HG03460 (cell line): ENCODE data around the gene DYRK1B.
A peak's percentile ranks its signal among the peaks of the same experiment; 100 is the strongest.

Experiments used
- ATAC-seq: cut with Tn5 transposase; IDR thresholded peaks from one replicate; pipeline ENCODE4 v1.9.1; 2021; ENCODE audit not compliant: unreplicated experiment

The DYRK1B gene

DNA sequence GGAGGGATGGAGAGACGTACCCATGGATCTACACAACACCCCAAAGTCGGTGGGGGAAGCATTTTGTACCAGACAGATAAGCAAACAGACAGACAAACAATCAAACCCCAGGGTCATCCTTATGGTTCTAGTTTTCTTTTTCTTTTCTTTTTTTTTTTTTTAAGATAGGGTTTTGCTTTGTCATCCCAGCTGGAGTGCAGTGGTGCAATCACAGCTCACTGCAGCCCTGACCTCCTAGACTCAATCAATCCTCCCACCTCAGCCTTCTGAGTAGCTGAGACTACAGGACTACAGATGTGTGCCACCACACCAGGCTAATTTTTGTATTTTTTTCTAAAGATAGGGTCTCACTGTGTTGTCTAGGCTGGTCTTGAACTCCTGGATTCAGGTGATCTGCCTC is 30.2 kb upstream of the DYRK1B start:
- ATAC-seq, result no peak

- no peak for ATAC-seq
These were observed 24.6 kb upstream of the DYRK1B start for GRCh38 chr19:39858541-39858940.

DNA sequence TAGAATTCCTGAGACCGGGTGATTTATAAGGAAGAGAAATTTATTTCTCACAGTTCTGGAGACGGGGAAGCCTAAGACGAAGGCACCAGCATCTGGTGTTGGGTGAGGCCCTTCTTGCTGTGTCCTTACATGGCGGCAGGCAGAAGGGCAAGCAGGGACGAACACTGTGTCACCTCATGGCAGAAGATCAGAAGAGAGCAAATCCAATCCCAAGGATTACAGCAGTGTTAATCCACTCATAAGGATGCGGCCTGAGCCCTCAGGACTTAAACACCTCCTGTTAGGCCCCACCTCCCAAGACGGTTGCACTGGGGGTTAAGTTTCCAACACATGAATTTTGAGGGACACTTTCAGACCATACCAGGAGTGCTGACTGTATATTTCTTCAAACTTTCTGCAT is 18.9 kb upstream of the DYRK1B start:
- no peak for ATAC-seq

- no peak for ATAC-seq
These were observed 16.9 kb upstream of the DYRK1B start for GRCh38 chr19:39850892-39851291.

DNA sequence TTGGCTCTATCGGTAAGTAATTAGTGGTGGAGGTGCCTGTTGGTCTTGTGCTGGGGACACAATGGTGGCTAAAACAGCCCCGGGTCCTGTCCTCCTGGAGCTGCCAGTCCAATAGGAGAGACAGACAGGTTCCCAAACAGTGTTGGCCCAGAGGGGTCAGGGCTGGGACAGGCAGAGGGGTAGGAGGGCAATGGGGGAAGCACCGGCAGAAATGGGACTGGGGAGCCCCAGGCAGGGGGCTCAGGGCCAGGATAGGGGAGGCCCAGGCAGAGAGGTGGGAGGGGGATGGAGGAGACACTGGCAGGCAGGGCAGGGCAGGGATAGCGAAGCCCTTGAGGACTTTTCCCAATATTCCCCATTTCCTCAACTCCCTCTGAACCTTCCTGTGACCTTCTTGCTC is 14.4 kb upstream of the DYRK1B start:
- no peak for ATAC-seq

GRCh38 chr19:39847525-39847924 is 13.6 kb upstream of the DYRK1B start:
- no peak for ATAC-seq

DNA sequence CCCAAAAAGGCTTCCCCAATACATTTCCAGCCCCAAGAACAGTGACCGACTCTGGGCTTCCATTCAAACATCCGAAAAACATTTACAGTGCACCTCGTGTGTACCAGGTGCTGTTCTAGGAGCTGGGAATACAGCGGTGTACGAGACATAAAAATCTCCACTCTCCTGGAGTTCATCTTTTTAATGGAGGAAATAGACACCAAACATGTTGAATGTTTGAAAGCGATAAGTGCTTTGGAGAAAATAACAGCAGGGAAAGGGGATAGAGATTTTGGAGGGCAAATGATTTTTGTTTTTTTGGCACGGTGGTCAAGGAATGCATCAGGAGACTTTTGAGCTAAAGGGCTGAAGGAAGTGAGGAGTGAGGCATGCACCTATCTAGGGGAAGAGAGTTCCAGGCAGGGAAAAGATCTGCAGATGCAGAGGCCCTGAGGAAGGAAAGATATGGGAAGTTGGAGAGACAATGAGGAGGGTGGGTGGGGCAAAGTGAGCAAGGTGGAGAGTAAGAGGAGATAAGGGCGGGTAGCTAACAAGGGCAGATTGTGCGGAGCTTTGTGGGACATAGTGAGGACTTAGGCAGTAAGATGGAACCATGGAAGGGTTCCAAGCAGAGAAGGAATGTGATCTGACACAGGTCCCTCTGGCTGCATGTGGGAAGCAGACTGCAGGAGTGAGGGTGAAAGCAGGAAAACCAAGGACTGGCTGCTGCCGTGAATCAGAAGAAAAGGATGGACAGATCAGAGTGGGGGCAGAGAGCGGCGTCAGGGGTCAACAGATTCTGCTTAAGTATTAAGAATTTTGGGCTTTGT is 12.9 kb upstream of the DYRK1B start:
- no peak for ATAC-seq

DNA sequence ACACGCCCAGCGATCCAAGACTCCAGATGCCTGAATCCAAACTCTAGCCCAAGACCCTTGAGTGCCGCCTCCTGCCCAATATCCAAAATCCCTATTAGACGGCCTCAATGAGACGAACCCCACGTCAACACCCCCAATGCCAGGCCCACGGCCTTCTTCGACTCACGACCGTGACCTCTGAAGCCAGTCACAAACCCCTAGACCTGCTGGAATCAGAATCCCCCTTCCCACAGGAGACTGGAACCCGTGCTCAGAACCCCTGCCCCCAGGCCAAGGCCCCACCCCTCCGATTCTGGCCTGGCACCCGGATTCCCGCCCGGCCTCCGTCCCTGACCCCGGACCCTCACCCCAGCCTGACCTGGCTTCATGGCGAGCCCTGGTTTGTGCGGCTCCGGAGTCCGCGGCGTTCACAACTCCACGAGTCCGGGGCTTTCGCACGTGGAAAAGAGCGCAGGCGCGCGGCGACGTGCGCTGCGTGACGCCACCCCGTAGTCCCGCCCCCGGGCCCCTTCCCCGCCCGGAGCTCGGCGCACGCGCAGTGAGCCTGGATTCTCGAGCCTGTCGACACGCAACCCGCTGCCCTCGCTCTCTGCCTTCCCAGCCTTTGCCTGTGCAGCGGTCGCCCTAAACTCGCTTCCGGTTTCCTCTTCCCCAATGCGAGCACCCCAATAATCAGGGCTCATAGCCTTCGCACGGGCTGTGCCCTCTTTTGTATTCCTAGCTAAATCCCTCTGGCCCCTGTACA is 12.1 kb upstream of the DYRK1B start, which contains the start of gene FBL:
TSS of gene FBL (minus strand) at position 447 of the 745 bp plus-strand sequence. CDS start at position 368, 79 bp downstream.
- peak; percentile 74 for ATAC-seq

- ATAC-seq, result no peak
These were observed 11.6 kb upstream of the DYRK1B start for GRCh38 chr19:39845584-39845932.

GRCh38 chr19:39845172-39845571 is 11.2 kb upstream of the DYRK1B start:
- ATAC-seq, result no peak

- no peak for ATAC-seq
These were observed 10.2 kb upstream of the DYRK1B start for GRCh38 chr19:39843919-39844793.

DNA sequence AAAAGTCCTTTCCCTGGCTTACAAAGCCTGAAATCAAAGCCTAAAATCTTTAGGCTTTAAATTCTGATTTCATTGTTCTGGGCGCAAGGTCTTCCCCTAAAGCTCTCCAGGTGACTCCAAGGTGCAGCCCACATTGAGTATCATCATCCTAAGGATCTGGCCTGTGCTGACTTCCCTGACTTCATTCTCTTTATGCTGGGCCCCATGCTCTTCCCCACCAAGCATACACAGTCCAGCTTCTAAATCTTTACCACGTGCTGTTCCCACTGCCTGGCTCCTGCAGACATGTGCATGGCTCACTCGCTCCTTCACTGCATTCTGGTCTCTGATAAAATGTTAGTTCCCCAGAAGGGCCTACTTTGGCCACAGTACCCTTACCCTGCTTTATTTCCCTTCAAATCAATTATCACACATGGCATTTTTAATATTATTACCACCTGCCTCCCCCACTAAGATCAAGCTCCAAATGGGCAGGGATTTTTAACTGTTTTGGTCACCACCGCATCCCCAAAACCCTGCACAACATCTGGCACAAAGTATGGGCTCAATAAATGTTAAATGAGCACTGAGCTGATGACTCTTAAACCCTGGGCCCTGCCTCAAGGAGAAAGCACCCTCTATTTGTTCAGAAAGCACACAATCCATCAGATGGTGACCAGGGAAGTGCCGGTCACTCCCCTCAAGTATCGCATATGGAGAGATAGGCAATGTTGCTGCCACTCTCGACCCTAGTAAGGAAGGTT is 8.9 kb upstream of the DYRK1B start:
- ATAC-seq, result no peak

DNA sequence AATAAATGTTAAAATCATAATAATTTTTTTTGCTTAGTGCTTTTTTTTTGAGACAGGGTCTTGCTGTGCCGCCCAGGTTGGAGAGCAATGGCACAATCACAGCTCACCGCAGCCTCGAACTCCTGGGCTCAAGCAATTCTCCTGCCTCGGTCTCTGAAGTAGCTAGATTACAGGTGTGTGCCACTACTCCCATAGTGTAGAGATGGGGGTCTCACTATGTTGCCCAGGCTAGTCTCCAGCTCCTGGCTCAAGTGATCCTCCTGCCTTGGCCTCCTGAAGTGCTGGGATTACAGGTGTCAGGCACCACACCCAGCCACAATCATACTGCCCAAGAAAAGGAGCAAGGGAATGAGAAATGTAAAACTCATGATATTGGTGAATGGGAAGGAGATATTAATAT is 7.1 kb upstream of the DYRK1B start:
- ATAC-seq, result no peak

- ATAC-seq, result no peak
These were observed 6.5 kb upstream of the DYRK1B start for GRCh38 chr19:39840492-39840891.

DNA sequence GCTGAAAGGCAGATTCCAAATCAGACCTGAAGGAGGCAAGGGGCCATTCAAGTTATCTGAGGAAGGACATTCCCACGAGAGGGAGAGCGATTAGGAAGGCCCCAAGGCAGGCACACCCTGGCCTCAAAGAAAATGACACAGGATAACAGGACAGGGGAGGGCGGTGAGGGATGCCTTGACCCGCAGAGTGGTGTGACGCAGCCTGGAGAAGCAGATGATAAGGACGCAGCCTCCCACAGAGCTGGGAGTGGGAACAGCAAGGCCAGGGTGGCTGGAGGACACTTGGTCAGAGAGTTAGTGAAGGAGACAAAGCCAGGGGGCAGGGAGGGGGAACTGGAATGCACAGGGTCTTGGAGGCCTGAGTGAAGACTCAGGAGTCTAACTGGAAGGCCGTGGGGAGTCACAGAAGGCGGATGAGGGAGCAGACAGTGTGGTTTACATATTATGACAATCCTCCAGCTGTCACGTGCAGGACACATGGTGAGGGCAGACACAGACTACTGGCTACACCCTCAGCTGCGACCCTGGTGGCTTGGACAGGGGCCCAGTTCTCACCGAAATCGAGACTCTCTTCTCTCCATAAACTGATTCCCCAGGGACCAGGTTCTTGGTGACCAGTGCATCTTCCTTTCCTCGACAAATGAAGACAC is 5.8 kb upstream of the DYRK1B start:
- no peak for ATAC-seq

- no peak for ATAC-seq
These were observed 4.6 kb upstream of the DYRK1B start for GRCh38 chr19:39838569-39838968.

GRCh38 chr19:39837978-39838377 is 4.0 kb upstream of the DYRK1B start:
- ATAC-seq, result no peak

DNA sequence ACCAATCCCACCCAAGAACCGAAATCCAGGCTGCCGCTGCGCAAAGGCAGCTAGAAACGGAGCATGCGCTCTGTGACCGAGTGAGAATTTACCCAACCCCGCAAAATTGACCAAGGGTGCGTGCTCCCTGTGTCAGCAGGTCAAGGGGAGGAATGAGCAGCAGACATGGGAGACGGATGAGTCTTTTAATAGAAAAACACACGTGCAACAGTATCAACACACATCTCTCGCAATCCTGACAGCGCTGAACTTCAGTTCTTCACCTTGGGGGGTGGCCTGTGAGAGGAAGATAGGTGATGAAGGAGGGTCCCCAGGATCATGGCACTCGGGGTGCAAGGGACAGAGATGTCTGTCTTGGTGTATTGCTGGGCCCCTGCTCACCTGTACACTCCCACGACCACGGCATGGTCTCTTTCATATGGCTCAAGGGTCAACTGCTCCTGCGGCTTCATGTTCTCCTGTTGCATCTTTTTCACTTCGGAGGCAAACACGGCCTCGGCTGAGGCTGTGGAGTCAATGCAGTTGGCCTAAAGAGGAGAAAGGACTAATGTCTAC is 402 bp upstream of the DYRK1B start:
- no peak for ATAC-seq

DNA sequence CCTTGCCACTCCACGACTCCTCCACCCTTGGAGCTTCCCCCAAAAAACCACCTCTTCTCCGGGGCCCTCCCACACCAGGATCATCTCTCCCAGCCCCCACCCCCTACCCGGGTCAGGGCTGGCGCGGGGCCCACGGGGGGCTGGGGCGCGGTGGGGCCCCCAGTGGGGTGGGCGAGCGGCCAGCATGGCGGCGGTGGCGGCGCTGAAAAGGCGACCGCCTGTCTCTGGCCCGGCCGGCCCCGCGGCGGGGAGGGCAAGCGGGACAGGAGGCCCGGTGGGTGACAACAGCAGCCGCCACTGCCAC is 850 bp downstream of the DYRK1B start:
- ATAC-seq, result no peak
